Ishikawa (cell line): ENCODE results near the gene AKR1C8.

Experiments used
- CEBPB ChIP-seq: IDR thresholded peaks from 2 replicates; pipeline ENCODE4 v1.6.1; 2012
- CREB1 ChIP-seq: IDR thresholded peaks from 2 replicates; pipeline ENCODE4 v1.6.1; 2012; ENCODE audit warnings: low read depth
- EGR1 ChIP-seq: IDR thresholded peaks from 2 replicates; pipeline ENCODE4 v1.6.1; 2012
- EP300 ChIP-seq: IDR thresholded peaks from 2 replicates; pipeline ENCODE4 v1.6.1; 2012; ENCODE audit warnings: borderline replicate concordance
- FOXM1 ChIP-seq: IDR thresholded peaks from 2 replicates; pipeline ENCODE4 v1.6.1; 2012; ENCODE audit warnings: low read depth, borderline replicate concordance
- MAX ChIP-seq: IDR thresholded peaks from 2 replicates; pipeline ENCODE4 v1.6.1; 2012
- NFIC ChIP-seq: IDR thresholded peaks from 2 replicates; pipeline ENCODE4 v1.6.1; 2012
- RAD21 ChIP-seq: IDR thresholded peaks from 2 replicates; pipeline ENCODE4 v1.6.1; 2012; ENCODE audit warnings: low read depth
- REST ChIP-seq: IDR thresholded peaks from 2 replicates; pipeline ENCODE4 v1.6.1; 2012; ENCODE audit warnings: low read depth, mild to moderate bottlenecking
- TAF1 ChIP-seq: IDR thresholded peaks from 2 replicates; pipeline ENCODE4 v1.6.1; 2012; ENCODE audit warnings: low read depth, mild to moderate bottlenecking
- TCF12 ChIP-seq: IDR thresholded peaks from 2 replicates; pipeline ENCODE4 v1.6.1; 2012; ENCODE audit warnings: low read depth
- TEAD4 ChIP-seq: IDR thresholded peaks from 2 replicates; pipeline ENCODE4 v1.6.1; 2012
- USF1 ChIP-seq: IDR thresholded peaks from 2 replicates; pipeline ENCODE4 v1.6.1; 2012
- YY1 ChIP-seq: IDR thresholded peaks from 2 replicates; pipeline ENCODE4 v1.6.1; 2012; ENCODE audit warnings: low read depth
- ZBTB7A ChIP-seq: IDR thresholded peaks from 2 replicates; pipeline ENCODE4 v1.6.1; 2012; ENCODE audit warnings: low read depth

Gene AKR1C8

GRCh38 chr10:5116621-5117020, 68.3 kb downstream of the AKR1C8 start:
- TF ChIP-seq EGR1 (no peak), CEBPB (no peak), YY1 (no peak), NFIC (no peak), RAD21 (no peak), ZBTB7A (no peak), FOXM1 (no peak), MAX (no peak)

- TF ChIP-seq RAD21 (no peak), NFIC (no peak), TCF12 (no peak), REST (no peak), USF1 (no peak), TEAD4 (no peak), EP300 (no peak)
Observed at GRCh38 chr10:5108658-5109416, 76.1 kb downstream of the AKR1C8 start.

- TF ChIP-seq FOXM1 = no peak
- TF ChIP-seq CREB1 = no peak
- TF ChIP-seq TCF12 = no peak
- no peak for TF ChIP-seq ZBTB7A
- no peak for TF ChIP-seq CEBPB
- no peak for TF ChIP-seq TEAD4
- TF ChIP-seq USF1 = no peak
- TF ChIP-seq REST = no peak
Observed at GRCh38 chr10:5107860-5108526, 77.0 kb downstream of the AKR1C8 start.

GRCh38 chr10:5106553-5106952, 78.4 kb downstream of the AKR1C8 start:
- no peak for TF ChIP-seq CEBPB
- no peak for TF ChIP-seq TEAD4
- no peak for TF ChIP-seq MAX
- no peak for TF ChIP-seq REST
- TF ChIP-seq RAD21 = no peak
- no peak for TF ChIP-seq TCF12
- no peak for TF ChIP-seq EP300
- no peak for TF ChIP-seq TAF1
- TF ChIP-seq YY1 = no peak
- no peak for TF ChIP-seq CREB1
- no peak for TF ChIP-seq USF1
- TF ChIP-seq FOXM1 = no peak
- TF ChIP-seq ZBTB7A = no peak
